Stimulated activated CD4-positive, alpha-beta T cell treated with anti-CD3 and anti-CD28 coated beads, Interleukin-12 subunit alpha, Interleukin-12 subunit beta, amount 100 ng/mL, for 24 hours (primary cell): ENCODE results near the gene TTC28.

Experiments
- DNase-seq, 2 experiments: peaks; one replicate each; pipeline ENCODE4 v3.0.0-alpha.2; 2020; ENCODE audit warnings: low read depth in 2 of 2

Gene TTC28

GRCh38 chr22:28021998-28022660 is 657.5 kb downstream of the TTC28 start:
- no peak for DNase-seq

GRCh38 chr22:28021116-28021997 is 658.3 kb downstream of the TTC28 start:
- DNase-seq = no peak

GRCh38 chr22:28019881-28020861 is 659.5 kb downstream of the TTC28 start:
- DNase-seq = peak; percentile 50 to 63

GRCh38 chr22:28019360-28019759 is 660.3 kb downstream of the TTC28 start:
- no peak for DNase-seq

GRCh38 chr22:28018461-28018927 is 661.1 kb downstream of the TTC28 start:
- DNase-seq = no peak

GRCh38 chr22:28017859-28018258 is 661.8 kb downstream of the TTC28 start:
- DNase-seq = no peak

- no peak for DNase-seq
Observed at GRCh38 chr22:28017558-28017820, 662.2 kb downstream of the TTC28 start.

GRCh38 chr22:28016781-28017557 is 662.7 kb downstream of the TTC28 start:
- no peak for DNase-seq

- no peak for DNase-seq
Observed at GRCh38 chr22:28015676-28016601, 663.7 kb downstream of the TTC28 start.

- no peak for DNase-seq
Observed at GRCh38 chr22:28015046-28015425, 664.6 kb downstream of the TTC28 start.

GRCh38 chr22:28014211-28015045 is 665.2 kb downstream of the TTC28 start:
- DNase-seq = no peak

- no peak for DNase-seq
Observed at GRCh38 chr22:28013611-28014010, 666.0 kb downstream of the TTC28 start.

- DNase-seq = no peak
Observed at GRCh38 chr22:28012832-28013460, 666.7 kb downstream of the TTC28 start.

- peak; percentile 58 to 73 for DNase-seq
Observed at GRCh38 chr22:28009272-28009827, 670.3 kb downstream of the TTC28 start.

- no peak for DNase-seq
Observed at GRCh38 chr22:28008649-28009048, 671.0 kb downstream of the TTC28 start.

- DNase-seq = no peak
Observed at GRCh38 chr22:28008056-28008455, 671.6 kb downstream of the TTC28 start.

- no peak for DNase-seq
Observed at GRCh38 chr22:28006271-28006670, 673.4 kb downstream of the TTC28 start.

GRCh38 chr22:28005513-28005912 is 674.1 kb downstream of the TTC28 start:
- no peak for DNase-seq
